ENCODE data around the gene RNF217. TPM values are rescaled to one million over a fixed set of nuclear protein-coding genes. Genes with fewer than 3 reads are reported as not detected.

RNF217 gene
- total RNA-seq, 3 donors from 2014 or later: 11.6 to 47.3 (median 15.0) TPM

DNA sequence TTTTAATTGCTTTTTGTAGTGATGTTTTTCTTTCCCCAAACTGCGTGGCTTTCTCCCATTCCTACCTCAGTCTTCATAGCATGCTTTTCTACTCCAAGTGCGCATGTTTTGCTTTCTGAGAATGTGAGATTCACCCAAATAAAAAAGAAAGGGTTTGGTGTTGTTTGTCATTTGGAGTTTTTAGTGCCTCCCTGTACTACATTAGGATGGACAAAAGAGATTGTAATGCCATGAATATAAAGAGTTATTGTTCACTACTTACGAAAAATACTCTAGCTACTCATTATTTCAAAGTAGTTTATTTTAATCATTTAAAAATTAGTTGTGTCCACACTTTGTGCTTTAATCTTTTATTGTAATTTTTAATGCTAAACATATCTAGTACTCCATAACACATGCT lies 81.8 kb downstream of the RNF217 start:
- ATAC-seq: no peak
- H3K4me3 ChIP-seq: no peak overlapping the region
- TF ChIP-seq CTCF (IDR thresholded peaks at IDR 0.05): no peak
- no peaks in the 10 kb centered on the region for H3K36me3 ChIP-seq (ENCODE audit: low read depth)
- intact Hi-C loops (cut with DNase I, micrococcal nuclease): no loop called here
- no peaks in the 10 kb centered on the region for H3K9me3 ChIP-seq
- H3K4me1 ChIP-seq (ENCODE audit: low read depth): no peaks in the 10 kb centered on the region
- DNase-seq: no peak

DNA sequence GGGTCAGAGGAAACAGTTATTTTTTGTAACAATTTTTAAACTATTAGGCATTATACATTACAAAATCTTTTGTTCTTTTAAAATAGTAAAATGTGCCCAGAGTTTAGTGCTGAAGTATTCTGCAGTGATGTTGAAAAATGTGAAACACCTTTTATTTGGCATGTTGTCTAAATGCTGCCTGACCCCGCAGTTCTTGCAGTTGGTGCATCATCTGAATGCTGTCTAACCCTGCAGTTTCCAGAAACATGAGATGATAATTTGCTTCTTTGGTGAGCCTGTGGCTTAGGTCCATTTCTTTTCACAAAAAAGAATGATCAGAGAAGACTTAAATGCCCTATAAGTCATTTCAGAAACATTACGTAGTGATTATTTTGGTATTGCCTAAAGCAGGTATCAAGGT lies 82.4 kb downstream of the RNF217 start:
- no peak overlapping the region for H3K4me3 ChIP-seq
- no peak for TF ChIP-seq CTCF (IDR thresholded peaks at IDR 0.05)
- ATAC-seq: no peak
- no peaks in the 10 kb centered on the region for H3K9me3 ChIP-seq
- no peaks in the 10 kb centered on the region for H3K36me3 ChIP-seq (ENCODE audit: low read depth)
- intact Hi-C loops (cut with DNase I, micrococcal nuclease): no loop called here
- DNase-seq: no peak
- H3K4me1 ChIP-seq (ENCODE audit: low read depth): no peaks in the 10 kb centered on the region

DNA sequence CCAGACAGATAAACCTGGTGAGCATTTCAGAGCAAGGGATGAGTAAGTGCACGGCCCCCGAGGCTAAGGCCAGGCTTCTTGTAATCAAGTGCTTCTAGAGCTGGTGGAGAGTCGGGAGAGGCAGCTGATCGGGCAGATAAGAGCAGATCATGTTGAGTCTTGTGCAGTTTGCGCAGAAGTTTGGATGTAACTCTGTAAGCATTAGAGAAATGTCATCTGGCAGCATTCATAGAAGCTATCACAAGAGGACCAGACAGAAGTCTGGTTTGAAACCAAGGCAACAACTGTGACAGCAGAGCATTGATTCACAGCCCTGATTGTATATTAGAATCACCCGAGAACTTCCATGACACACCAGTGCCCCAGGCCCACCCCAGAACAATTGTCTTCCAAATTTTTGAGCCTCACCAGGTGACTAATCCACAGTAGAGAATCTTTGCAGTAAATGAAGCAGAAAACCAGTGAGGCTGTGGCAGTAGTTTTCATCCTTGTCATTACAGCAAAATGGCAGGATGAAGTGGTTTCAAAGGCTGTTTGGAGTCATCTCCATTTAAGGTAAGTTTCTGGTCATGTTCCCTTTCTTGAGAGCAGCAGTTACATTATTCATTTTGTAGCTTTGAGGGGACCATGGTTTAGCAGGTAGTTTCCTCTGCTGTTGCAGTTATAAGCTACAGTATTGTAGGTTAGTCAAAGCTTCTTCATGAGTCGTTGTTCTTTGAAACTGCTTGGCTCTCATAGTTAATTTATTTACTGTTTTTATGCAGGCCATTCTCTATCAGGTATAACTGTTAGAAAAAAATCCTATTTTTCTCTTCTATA lies 84.1 kb downstream of the RNF217 start:
- DNase-seq: no peak
- no peak overlapping the region for H3K4me3 ChIP-seq
- no peaks in the 10 kb centered on the region for H3K9me3 ChIP-seq
- no peaks in the 10 kb centered on the region for H3K4me1 ChIP-seq (ENCODE audit: low read depth)
- ATAC-seq: no peak
- no peaks in the 10 kb centered on the region for H3K36me3 ChIP-seq (ENCODE audit: low read depth)
- intact Hi-C loops (cut with DNase I, micrococcal nuclease): no loop called here
- no peak for TF ChIP-seq CTCF (IDR thresholded peaks at IDR 0.05)

DNA sequence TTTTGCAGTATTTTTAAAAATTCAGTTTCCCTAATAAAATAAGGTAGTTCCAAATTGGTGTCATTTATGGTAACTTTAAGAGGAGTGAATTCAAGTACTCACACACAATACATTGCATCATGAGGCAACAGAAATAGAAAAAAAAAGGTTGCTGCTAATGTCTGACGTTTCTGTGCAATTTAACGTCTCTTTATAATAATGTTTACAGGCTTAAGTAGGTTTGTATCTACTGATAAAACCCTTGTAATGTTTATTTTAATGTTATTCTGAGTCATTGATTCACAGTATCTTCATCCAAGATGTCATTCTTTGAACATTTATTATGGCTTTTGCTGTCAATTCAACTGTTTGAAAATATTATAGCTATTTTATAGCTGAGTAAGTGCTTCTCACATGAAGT lies 86.0 kb downstream of the RNF217 start:
- ATAC-seq (no peak), DNase-seq (no peak)
- no peak for TF ChIP-seq CTCF (IDR thresholded peaks at IDR 0.05)
- H3K36me3 ChIP-seq (ENCODE audit: low read depth): no peaks in the 10 kb centered on the region
- H3K4me1 ChIP-seq (ENCODE audit: low read depth): no peaks in the 10 kb centered on the region
- intact Hi-C loops (cut with DNase I, micrococcal nuclease): no loop called here
- H3K4me3 ChIP-seq: no peak overlapping the region
- no peaks in the 10 kb centered on the region for H3K9me3 ChIP-seq

- no peaks in the 10 kb centered on the region for H3K9me3 ChIP-seq
- H3K4me3 ChIP-seq: no peak overlapping the region
- intact Hi-C loops (cut with DNase I, micrococcal nuclease): no loop called here
- H3K36me3 ChIP-seq (ENCODE audit: low read depth): no peaks in the 10 kb centered on the region
- no peak for TF ChIP-seq CTCF (IDR thresholded peaks at IDR 0.05)
- no peak for DNase-seq
- ATAC-seq: peak; percentile 34
- no peaks in the 10 kb centered on the region for H3K4me1 ChIP-seq (ENCODE audit: low read depth)
Measured at GRCh38 chr6:125050663-125051318, 88.6 kb downstream of the RNF217 start.

All from mucosa of descending colon (tissue), 3 donors.